ENCODE results near the gene KCNT2.

DNA sequence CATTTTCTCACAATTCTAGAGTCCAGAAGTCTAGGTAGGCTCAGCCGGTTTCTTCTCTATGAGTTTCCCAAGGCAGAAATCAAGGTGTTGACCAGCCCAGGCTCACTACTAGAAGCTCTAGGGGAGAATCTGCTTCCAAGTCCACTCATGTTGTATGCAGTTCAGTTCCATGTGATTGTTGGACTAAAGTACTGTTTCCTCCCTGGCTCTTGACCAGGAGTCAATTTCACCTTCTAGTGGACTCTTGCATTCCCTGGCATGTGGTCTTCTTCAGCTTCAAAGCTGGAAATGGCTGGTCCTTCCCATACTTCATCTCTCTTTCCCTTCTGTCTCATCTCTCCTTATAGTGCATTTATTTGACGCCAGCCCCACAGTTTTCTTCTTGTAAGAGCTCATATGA is 153.4 kb downstream of the KCNT2 start:
- TF ChIP-seq EZH2 (IDR thresholded peaks at IDR 0.05; ENCODE audit: insufficient read depth, poor library complexity, severe bottlenecking) = no peak
- no peak for TF ChIP-seq EZH2phosphoT487 (IDR thresholded peaks at IDR 0.05; ENCODE audit: insufficient read depth, low read depth)
